Heart left ventricle (tissue), 16 donors: Measurements from ENCODE around the gene TNFAIP3. TPM values are rescaled to one million over a fixed set of nuclear protein-coding genes. Genes with fewer than 3 reads are reported as not detected.
"Not testable (repeated sequence)": the region's sequence is repeated elsewhere in the genome, so short reads cannot be mapped to it uniquely, and the experiment has no call there.

Experiments used
- ATAC-seq, 4 donors: fragments of 200-7000 bp; cut with Tn5 transposase; one replicate each; pipeline ENCODE4 v1.9.1; 2020 to 2022; ENCODE audit warnings: moderate library complexity in 4 of 4, mild to moderate bottlenecking in 3 of 4, moderate number of reproducible peaks in 1 of 4
- DNase-seq, 5 donors: peaks; one replicate each; pipeline ENCODE4 v3.0.0-alpha.2; 2020
- H3K27ac ChIP-seq, 12 donors: fragments of 200-600 bp; sonication (generic) in 4 of 12; one replicate each; pipeline versions ENCODE4 v1.5.0 to v1.8.0; 2016 to 2022; ENCODE audit warnings: mild to moderate bottlenecking in 2 of 12
- H3K27me3 ChIP-seq, 9 donors: fragments of 200-600 bp; sonication (generic) in 2 of 9; one replicate each; pipeline versions ENCODE4 v1.5.1 to v1.8.0; 2016 to 2022; ENCODE audit warnings: mild to moderate bottlenecking in 3 of 9
- H3K36me3 ChIP-seq, 9 donors: fragments of 200-600 bp; sonication (generic) in 2 of 9; one replicate each; pipeline versions ENCODE4 v1.5.0 to v1.8.0; 2018 to 2022; ENCODE audit warnings: mild to moderate bottlenecking in 2 of 9
- H3K4me1 ChIP-seq, 12 donors: fragments of 200-600 bp; sonication (generic) in 4 of 12; one replicate each; pipeline versions ENCODE4 v1.5.0 to v1.8.0; 2016 to 2022; ENCODE audit warnings: mild to moderate bottlenecking in 3 of 12
- H3K4me3 ChIP-seq, 12 donors: fragments of 200-600 bp; sonication (generic) in 4 of 12; one replicate each; pipeline versions ENCODE4 v1.5.0 to v1.8.0; 2017 to 2022; ENCODE audit warnings: mild to moderate bottlenecking in 9 of 12, moderate library complexity in 4 of 12
- H3K9me3 ChIP-seq, 12 donors: fragments of 200-600 bp; sonication (generic) in 4 of 12; one replicate each; pipeline versions ENCODE4 v1.5.0 to v1.8.0; 2016 to 2022; ENCODE audit warnings: mild to moderate bottlenecking in 1 of 12
- CTCF ChIP-seq, 12 donors: fragments of 200-600 bp; sonication (generic) in 4 of 12; IDR thresholded peaks; one replicate each; pipeline versions ENCODE4 v1.5.0 to v1.8.0; 2018 to 2022; ENCODE audit warnings: antibody characterized with exemption in 12 of 12, mild to moderate bottlenecking in 5 of 12
- POLR2A ChIP-seq, 2 donors: fragments of 450-650 bp; IDR thresholded peaks; one replicate each; pipeline ENCODE4 v1.6.1; 2017; ENCODE audit warnings: antibody characterized with exemption in 2 of 2, mild to moderate bottlenecking in 2 of 2, moderate library complexity in 2 of 2
- WGBS, 4 donors: extraction: QIAGEN DNeasy Blood & Tissue Kit in 2 of 4; methylation state at CpG; one replicate each; pipeline versions ENCODE4 v1.1.5 to v1.1.7; 2013 to 2018; 5-methylcytosine and 5-hydroxymethylcytosine counted together
- intact Hi-C, 10 donors: fragments of 100-400 bp; cut with DNase I; formaldehyde crosslinking; loops; one replicate each; pipeline versions ENCODE4 v1.11.1 to v1.14.2; 2022
- polyA plus RNA-seq, 2 donors: library from polyadenylated mRNA; stranded (reverse); fragments of 200-250 nt; gene quantifications; one replicate each; pipeline ENCODE4 v1.2.3, GENCODE V29; 2013
- total RNA-seq, 9 donors: library from RNA; depleted of rRNA in 2 of 9; stranded (reverse); fragments of >200 nt in 2 of 9; fragmentation: NEBNext Ultra II Directional in 3 of 9; extraction: Animal tissue kit (Norgen Biotek cat#: 25700) in 3 of 9; gene quantifications; one replicate each; pipeline versions ENCODE4 v1.1.0 to v1.2.4, GENCODE V29; 2016 to 2023
- donor health status: ischemic (EF 13 %, LVEDD 7.1; RV severe dilation, severe dysfunction).
- donor health status: healthy with polysubstance abuse.
- donor health status: DM: no; HTN: yes; CAD: no.
- donor health status: DM: no; HTN: no; CAD: no.
- donor health status: ischemic (EF 25% LVEDD 6.9; RV normal size, moderate dysfunction).
- donor health status: ischemic (EF 25% LVEDD 5.7; RV mildly dilated, moderate dysfunction).
- donor health status: healthy.
- donor health status: DM: yes; HTN: yes; CAD: no.
- donor health status: ischemic (EF 35%, LVEDD 5.7; RV mildly dilated, moderate dysfunction).
- donor health status: nonischemic (EF 11% LVEDD 7.7; RV severe dilation, severe dysfunction).
- donor health status: DM: yes; HTN: yes; CAD: no.
- donor health status: PGD.
- donor health status: ischemic (EF 29% LVEDD 5.4; RV normal size, mild dysfunction).
- donor health status: nonischemic (EF 23%, LVEDD 6.1; RV moderate dilation, normal function).

TNFAIP3 gene
- total and polyA plus RNA-seq, 11 donors, result 3.0 to 33.7 (median 4.7) TPM

DNA sequence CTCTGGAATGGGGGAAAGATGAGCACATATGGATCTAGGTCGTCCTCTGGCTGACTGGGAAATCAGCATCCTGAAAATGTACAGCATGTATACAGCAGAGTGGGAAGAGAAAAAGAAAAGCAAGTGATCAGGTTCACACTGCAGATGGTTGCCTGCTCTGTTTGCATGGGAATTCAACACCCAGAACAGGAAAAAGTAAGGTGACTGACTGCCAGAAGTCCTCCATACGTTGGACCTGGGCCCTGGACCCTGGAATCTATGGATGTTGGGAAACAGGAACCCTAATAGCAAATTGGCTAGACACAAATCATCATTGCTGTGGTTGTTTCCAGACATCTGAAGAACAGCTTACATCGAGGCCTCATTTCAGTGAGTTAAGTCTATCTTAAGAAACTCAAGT, 30.3 kb upstream of the TNFAIP3 start:
- intact Hi-C loops, result no loop called here
- 68 to 77% (median 73%) methylated on average over 3 of the region's 3 CpGs for WGBS, 4 donors
- Histone ChIP-seq H3K9me3 (peaks cover 0 to 34% (median 0%) of the 10 kb centered on the region in 12 donors), H3K27ac (no peak overlapping the region), H3K4me3 (no peak overlapping the region), H3K36me3 (no peaks in the 10 kb centered on the region), H3K4me1 (peaks cover 0 to 5% (median 0%) of the 10 kb centered on the region in 12 donors), H3K27me3 (no peaks in the 10 kb centered on the region)
- no peak for ATAC-seq
- TF ChIP-seq CTCF (IDR thresholded peaks at IDR 0.05) (no peak), POLR2A (IDR thresholded peaks at IDR 0.05) (no peak)
- no peak for DNase-seq

DNA sequence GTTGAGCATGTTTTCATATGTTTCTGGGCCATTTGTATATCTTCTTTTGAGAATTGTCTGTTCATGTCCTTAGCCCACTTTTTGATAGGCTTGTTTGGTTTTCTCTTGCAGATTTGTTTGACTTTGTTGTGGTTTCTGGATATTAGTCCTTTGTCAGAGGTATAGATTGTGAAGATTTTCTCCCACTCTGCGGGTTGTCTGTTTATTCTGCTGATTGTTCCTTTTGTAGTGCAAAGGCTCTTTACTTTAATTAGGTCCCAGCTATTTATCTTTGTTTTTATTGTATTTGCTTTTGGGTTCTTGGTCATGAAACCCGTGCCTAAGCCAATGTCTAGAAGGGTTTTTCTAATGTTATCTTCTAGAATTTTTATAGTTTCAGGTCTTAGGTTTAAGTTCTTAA, 29.0 kb upstream of the TNFAIP3 start:
- DNase-seq, ATAC-seq, intact Hi-C loops, H3K27me3 ChIP-seq, H3K27ac ChIP-seq, H3K36me3 ChIP-seq, H3K4me3 ChIP-seq, H3K4me1 ChIP-seq: not testable (repeated sequence)
- peaks cover 0 to 34% (median 0%) of the 10 kb centered on the region in 12 donors for H3K9me3 ChIP-seq
- 88 to 94% (median 90%) methylated on average over 2 of the region's 2 CpGs for WGBS, 4 donors

GRCh38 chr6:137838597-137838996, 28.5 kb upstream of the TNFAIP3 start:
- H3K4me1 ChIP-seq, H3K4me3 ChIP-seq, DNase-seq, H3K36me3 ChIP-seq, H3K27me3 ChIP-seq, ATAC-seq, H3K27ac ChIP-seq, intact Hi-C loops: not testable (repeated sequence)
- peaks cover 0 to 34% (median 0%) of the 10 kb centered on the region in 12 donors for H3K9me3 ChIP-seq
- WGBS, 4 donors, result 86 to 91% (median 89%) methylated on average over 5 of the region's 5 CpGs

DNA sequence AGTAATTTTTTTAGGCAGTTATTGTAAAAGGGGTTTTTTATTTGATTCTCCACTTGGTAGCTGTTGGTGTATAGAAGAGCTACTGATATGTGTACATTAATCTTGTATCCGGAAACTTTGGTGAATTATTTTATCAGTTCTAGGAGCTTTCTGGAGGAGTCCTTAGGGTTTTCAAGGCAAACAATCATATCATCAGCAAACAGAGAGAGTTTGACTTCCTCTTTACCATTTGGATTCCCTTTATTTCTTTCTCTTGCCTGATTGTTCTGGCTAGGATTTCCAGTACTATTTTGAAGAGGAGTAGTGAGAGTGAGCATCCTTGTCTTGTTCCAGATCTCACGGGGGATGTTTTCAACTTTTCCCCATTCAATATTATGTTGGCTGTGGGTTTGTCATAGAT, 28.0 kb upstream of the TNFAIP3 start:
- Histone ChIP-seq H3K4me3 (no peak overlapping the region), H3K4me1 (peaks cover 0 to 5% (median 0%) of the 10 kb centered on the region in 12 donors), H3K9me3 (peaks cover 0 to 34% (median 0%) of the 10 kb centered on the region in 12 donors), H3K27me3 (no peaks in the 10 kb centered on the region), H3K27ac (no peak overlapping the region), H3K36me3 (no peaks in the 10 kb centered on the region)
- intact Hi-C loops, result no loop called here
- TF ChIP-seq POLR2A (IDR thresholded peaks at IDR 0.05) (no peak), CTCF (IDR thresholded peaks at IDR 0.05) (no peak)
- ATAC-seq, result no peak
- no peak for DNase-seq
- WGBS, 4 donors, result 57 to 86% (median 75%) methylated on average over 2 of the region's 2 CpGs

- 97 to 98% (median 97%) methylated on average over 1 of the region's 1 CpG for WGBS, 4 donors
- Histone ChIP-seq H3K4me3 (no peak overlapping the region), H3K27ac (no peak overlapping the region), H3K27me3 (no peaks in the 10 kb centered on the region), H3K36me3 (no peaks in the 10 kb centered on the region), H3K4me1 (peaks cover 0 to 5% (median 0%) of the 10 kb centered on the region in 12 donors), H3K9me3 (peaks cover 0 to 34% (median 0%) of the 10 kb centered on the region in 12 donors)
- TF ChIP-seq POLR2A (IDR thresholded peaks at IDR 0.05) (no peak), CTCF (IDR thresholded peaks at IDR 0.05) (no peak)
- ATAC-seq (no peak), DNase-seq (no peak)
- intact Hi-C loops, result no loop called here
Measured at GRCh38 chr6:137840252-137840651, 26.8 kb upstream of the TNFAIP3 start.
